OCI-LY7 (cell line): ENCODE results near the gene ZNF532. TPM values are rescaled to one million over a fixed set of nuclear protein-coding genes. Genes with fewer than 3 reads are reported as not detected.

Experiments used
- BruUV-seq: library from RNA; stranded (reverse); fragments of 400-500 nt; replicated peaks from 2 replicates; lab custom pipeline; 2021; lab: Mats Ljungman, UMichigan
- CTCF ChIA-PET: fragments of 300-600 bp; sonication (Branson Sonifier 250); formaldehyde crosslinking; loops from one replicate; lab custom pipeline; 2022; ENCODE audit warnings: antibody characterized with exemption; ENCODE audit not compliant: unreplicated experiment; lab: Charles Lee
- POLR2A ChIA-PET: fragments of 300-600 bp; sonication (Branson Sonifier 250); formaldehyde crosslinking; loops from one replicate; lab custom pipeline; 2022; ENCODE audit warnings: antibody characterized with exemption; lab: Charles Lee
- DNase-seq: peaks from one replicate; pipeline ENCODE4 v3.0.0-alpha.2; 2015; ENCODE audit warnings: low spot score
- H2AFZ ChIP-seq: fragments of 200-600 bp; sonication (generic), shearing (Covaris generic); 2 replicates; pipeline ENCODE4 v1.6.1; 2014; ENCODE audit warnings: mild to moderate bottlenecking, antibody characterized with exemption, low read length, moderate library complexity
- H3K27ac ChIP-seq: fragments of 200-600 bp; sonication (generic); 2 replicates; pipeline ENCODE4 v1.5.1; 2014; ENCODE audit warnings: mixed run types, low read depth, mild to moderate bottlenecking, moderate library complexity, low read length, inconsistent platforms; ENCODE audit not compliant: poor library complexity, severe bottlenecking
- H3K36me3 ChIP-seq: fragments of 200-600 bp; sonication (generic); 2 replicates; pipeline ENCODE4 v1.6.1; 2014; ENCODE audit warnings: mild to moderate bottlenecking, antibody characterized with exemption, low read length, moderate library complexity, mixed read lengths; ENCODE audit not compliant: insufficient read depth
- H3K4me1 ChIP-seq: fragments of 200-600 bp; sonication (generic); 2 replicates; pipeline ENCODE4 v1.5.1; 2014; ENCODE audit warnings: mild to moderate bottlenecking, low read length; ENCODE audit not compliant: insufficient read depth, poor library complexity, severe bottlenecking
- H3K4me2 ChIP-seq: fragments of 200-600 bp; sonication (generic); 2 replicates; pipeline ENCODE4 v1.6.1; 2014; ENCODE audit warnings: mild to moderate bottlenecking, low read length
- H3K4me3 ChIP-seq: fragments of 200-600 bp; sonication (generic); 2 replicates; pipeline ENCODE4 v1.5.1; 2014; ENCODE audit warnings: mild to moderate bottlenecking, low read depth, low read length; ENCODE audit not compliant: poor library complexity, severe bottlenecking
- H3K79me2 ChIP-seq: fragments of 200-600 bp; sonication (generic); 2 replicates; pipeline ENCODE4 v1.6.1; 2016; ENCODE audit warnings: low read depth, mild to moderate bottlenecking, low read length, moderate library complexity, mixed read lengths; ENCODE audit not compliant: insufficient read depth
- H3K9me2 ChIP-seq: fragments of 200-600 bp; sonication (generic); 2 replicates; pipeline ENCODE4 v1.6.1; 2016; ENCODE audit warnings: mild to moderate bottlenecking, low read length, mixed read lengths; ENCODE audit not compliant: insufficient read depth
- H3K9me3 ChIP-seq: fragments of 200-600 bp; sonication (generic); 2 replicates; pipeline ENCODE4 v1.6.1; 2014; ENCODE audit warnings: mild to moderate bottlenecking, mixed run types, low read length, mixed read lengths
- H4K20me1 ChIP-seq: fragments of 200-600 bp; sonication (generic); 2 replicates; pipeline ENCODE4 v1.6.1; 2014; ENCODE audit warnings: mild to moderate bottlenecking, antibody characterized with exemption, low read length, moderate library complexity, mixed read lengths; ENCODE audit not compliant: insufficient read depth
- EZH2phosphoT487 ChIP-seq: fragments of 200-600 bp; sonication (generic); IDR thresholded peaks from 2 replicates; pipeline ENCODE4 v1.6.1; 2018; ENCODE audit warnings: low read depth, borderline replicate concordance, mild to moderate bottlenecking, mixed run types, antibody characterized with exemption, low read length, moderate library complexity, mixed read lengths
- intact Hi-C: fragments of 100-400 bp; cut with micrococcal nuclease; formaldehyde crosslinking; loops from one replicate; pipeline ENCODE4 v1.10.0; 2022; ENCODE audit not compliant: unreplicated experiment
- total RNA-seq, 2 experiments: library from RNA; depleted of rRNA in 1 of 2; stranded (reverse); fragments of >200 nt in 1 of 2; shearing (Covaris generic) in 1 of 2; gene quantifications; 2 replicates each; pipeline ENCODE4 v1.2.3, GENCODE V29; 2014 to 2022
- TF ChIP-seq, protein P1 (sequence below): fragments of 200-600 bp; sonication (generic); conservative IDR thresholded peaks from 2 replicates; pipeline ENCODE4 v1.5.1; 2014; ENCODE audit warnings: mild to moderate bottlenecking, antibody characterized with exemption, low read length, moderate library complexity, mixed read lengths

ZNF532 gene
- total RNA-seq, 2 experiments from 2014 or later = 10.4 to 18.7 TPM

- BruUV-seq = no TSS peak
- ChIA-PET POLR2A (interaction anchor here (0.6 to 2.5 kb wide), 4 partner anchors 10 to 54 kb away, joined by 3 to 11 read pairs (median 4); no protein-coding TSS in a partner anchor), CTCF (no interaction called here)
- no peak for TF ChIP-seq EZH2phosphoT487
- TF ChIP-seq, protein P1, sequence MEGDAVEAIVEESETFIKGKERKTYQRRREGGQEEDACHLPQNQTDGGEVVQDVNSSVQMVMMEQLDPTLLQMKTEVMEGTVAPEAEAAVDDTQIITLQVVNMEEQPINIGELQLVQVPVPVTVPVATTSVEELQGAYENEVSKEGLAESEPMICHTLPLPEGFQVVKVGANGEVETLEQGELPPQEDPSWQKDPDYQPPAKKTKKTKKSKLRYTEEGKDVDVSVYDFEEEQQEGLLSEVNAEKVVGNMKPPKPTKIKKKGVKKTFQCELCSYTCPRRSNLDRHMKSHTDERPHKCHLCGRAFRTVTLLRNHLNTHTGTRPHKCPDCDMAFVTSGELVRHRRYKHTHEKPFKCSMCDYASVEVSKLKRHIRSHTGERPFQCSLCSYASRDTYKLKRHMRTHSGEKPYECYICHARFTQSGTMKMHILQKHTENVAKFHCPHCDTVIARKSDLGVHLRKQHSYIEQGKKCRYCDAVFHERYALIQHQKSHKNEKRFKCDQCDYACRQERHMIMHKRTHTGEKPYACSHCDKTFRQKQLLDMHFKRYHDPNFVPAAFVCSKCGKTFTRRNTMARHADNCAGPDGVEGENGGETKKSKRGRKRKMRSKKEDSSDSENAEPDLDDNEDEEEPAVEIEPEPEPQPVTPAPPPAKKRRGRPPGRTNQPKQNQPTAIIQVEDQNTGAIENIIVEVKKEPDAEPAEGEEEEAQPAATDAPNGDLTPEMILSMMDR = no peak
- H4K20me1 ChIP-seq = no peaks in the 10 kb centered on the region
- no peak overlapping the region for H3K27ac ChIP-seq
- H3K4me3 ChIP-seq = no peak overlapping the region
- no peaks in the 10 kb centered on the region for H3K9me2 ChIP-seq
- no peaks in the 10 kb centered on the region for H3K79me2 ChIP-seq
- no peaks in the 10 kb centered on the region for H3K9me3 ChIP-seq
- no peak overlapping the region for H3K4me2 ChIP-seq
- H2AFZ ChIP-seq = no peak overlapping the region
- no peaks in the 10 kb centered on the region for H3K4me1 ChIP-seq
- intact Hi-C loops = no loop called here
- DNase-seq = no peak
- peaks cover 28% of the 10 kb centered on the region for H3K36me3 ChIP-seq
These were observed 111.1 kb downstream of the ZNF532 start for GRCh38 chr18:58975781-58976180.

DNA sequence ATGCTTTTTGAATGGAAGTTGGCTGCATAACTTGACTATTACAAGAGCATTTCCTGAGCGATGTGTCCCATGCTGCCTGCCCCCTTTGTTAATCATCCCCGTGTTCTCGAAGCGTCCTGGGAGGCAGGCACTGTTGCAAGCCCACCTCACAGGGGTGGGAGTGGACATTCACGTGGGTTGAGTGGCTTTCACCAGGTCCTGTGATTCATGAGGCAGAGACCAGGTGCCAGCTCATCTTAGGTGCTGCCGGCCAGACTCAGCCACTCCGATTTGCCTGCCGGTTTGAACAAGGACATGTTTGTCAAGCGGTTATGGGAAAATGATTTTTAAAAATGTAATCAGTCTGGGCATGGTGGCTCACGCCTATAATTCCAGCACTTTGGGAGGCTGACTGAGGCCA, 112.5 kb downstream of the ZNF532 start:
- no TSS peak for BruUV-seq
- CTCF ChIA-PET = no interaction called here
- intact Hi-C loops = no loop called here
- POLR2A ChIA-PET = no interaction called here
- Histone ChIP-seq H3K9me2 (no peaks in the 10 kb centered on the region), H3K79me2 (no peaks in the 10 kb centered on the region), H3K4me1 (no peaks in the 10 kb centered on the region), H3K9me3 (no peaks in the 10 kb centered on the region), H3K27ac (no peak overlapping the region), H4K20me1 (no peaks in the 10 kb centered on the region), H3K36me3 (peaks cover 24% of the 10 kb centered on the region), H3K4me2 (no peak overlapping the region), H3K4me3 (no peak overlapping the region), H2AFZ (no peak overlapping the region)
- no peak for DNase-seq
- no peak for TF ChIP-seq EZH2phosphoT487
- TF ChIP-seq, protein P1 = no peak

DNA sequence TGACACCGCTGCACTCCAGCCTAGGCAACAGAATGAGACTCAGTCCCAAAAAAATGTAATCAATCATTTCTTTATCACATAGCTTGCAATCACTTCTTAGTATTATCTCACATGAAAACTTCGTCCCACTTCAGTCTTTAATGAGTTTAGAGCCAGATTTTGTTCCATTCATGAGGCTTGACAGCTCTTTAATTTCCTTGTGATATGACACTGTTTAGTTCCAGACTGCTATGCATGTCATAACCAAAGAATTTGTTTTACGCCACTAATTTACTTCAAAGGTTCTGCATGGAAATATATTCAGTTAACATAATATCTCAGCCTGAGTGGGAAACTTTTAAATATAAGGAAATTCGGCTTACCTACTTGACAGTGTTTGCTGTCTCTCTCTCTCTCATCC, 113.1 kb downstream of the ZNF532 start:
- H3K9me2 ChIP-seq = no peaks in the 10 kb centered on the region
- CTCF ChIA-PET = no interaction called here
- no TSS peak for BruUV-seq
- H4K20me1 ChIP-seq = no peaks in the 10 kb centered on the region
- no peak overlapping the region for H2AFZ ChIP-seq
- no peak for DNase-seq
- H3K4me1 ChIP-seq = no peaks in the 10 kb centered on the region
- H3K27ac ChIP-seq = no peak overlapping the region
- no peak overlapping the region for H3K4me2 ChIP-seq
- intact Hi-C loops = no loop called here
- no peaks in the 10 kb centered on the region for H3K79me2 ChIP-seq
- H3K9me3 ChIP-seq = no peaks in the 10 kb centered on the region
- no peak for TF ChIP-seq EZH2phosphoT487
- TF ChIP-seq, protein P1 = no peak
- peaks cover 28% of the 10 kb centered on the region for H3K36me3 ChIP-seq
- no peak overlapping the region for H3K4me3 ChIP-seq
- POLR2A ChIA-PET = no interaction called here
